Adrenal gland (tissue), 12 donors: ENCODE results near the gene PREB. TPM values are rescaled to one million over a fixed set of nuclear protein-coding genes. Genes with fewer than 3 reads are reported as not detected.
A peak's percentile ranks its signal among the peaks of the same experiment; 100 is the strongest.

Experiments
- DNase-seq, 7 donors: peaks; one replicate each; pipeline ENCODE4 v3.0.0-alpha.2; 2019 to 2020
- H3K27ac ChIP-seq, 5 donors: fragments of 200-600 bp; sonication (generic) in 4 of 5; 1 replicate in 3 of 5; 2 replicates in 2 of 5; pipeline versions ENCODE4 v1.5.1 to v1.8.0; 2016 to 2020; ENCODE audit warnings: mild to moderate bottlenecking in 1 of 5
- H3K27me3 ChIP-seq: fragments of 200-600 bp; 2 replicates; pipeline ENCODE4 v1.8.0; 2021
- H3K36me3 ChIP-seq, 2 donors: fragments of 200-600 bp; replicated peaks in 1 of 2; 1 replicate in 1 of 2; 2 replicates in 1 of 2; pipeline versions ENCODE4 v1.5.1 to v1.8.0; 2018 to 2022
- H3K4me1 ChIP-seq, 2 donors: fragments of 200-600 bp; replicated peaks in 1 of 2; 1 replicate in 1 of 2; 2 replicates in 1 of 2; pipeline versions ENCODE4 v1.5.1 to v1.8.0; 2018 to 2021
- H3K4me3 ChIP-seq, 4 donors: fragments of 200-600 bp; sonication (generic) in 3 of 4; one replicate each; pipeline ENCODE4 v1.5.1; 2016 to 2018
- H3K9me3 ChIP-seq, 3 donors: fragments of 200-600 bp; sonication (generic) in 1 of 3; replicated peaks in 1 of 3; 1 replicate in 2 of 3; 2 replicates in 1 of 3; pipeline versions ENCODE4 v1.5.1 to v1.8.0; 2016 to 2021
- POLR2A ChIP-seq, 2 donors: fragments of 450-650 bp; IDR thresholded peaks; one replicate each; pipeline ENCODE4 v1.6.1; 2017; ENCODE audit warnings: antibody characterized with exemption in 2 of 2, mild to moderate bottlenecking in 2 of 2, moderate library complexity in 1 of 2
- WGBS, 4 donors: extraction: QIAGEN DNeasy Blood & Tissue Kit in 2 of 4; methylation state at CpG; one replicate each; pipeline versions ENCODE4 v1.1.5 to v1.1.7; 2013 to 2017; 5-methylcytosine and 5-hydroxymethylcytosine counted together
- intact Hi-C, 2 donors: fragments of 100-400 bp; cut with DNase I; formaldehyde crosslinking; loops; one replicate each; pipeline versions ENCODE4 v1.14.1 to v1.15.0; 2022 to 2023
- polyA plus RNA-seq, 3 donors: library from polyadenylated mRNA; stranded (reverse); fragments of 200-250 nt in 2 of 3; fragments of 350-450 nt in 1 of 3; fragmentation: Illumina TruSeq in 1 of 3; extraction: RNeasy Lipid Tissue Mini Kit (QIAGEN cat#74804) in 1 of 3; gene quantifications; one replicate each; pipeline ENCODE4 v1.2.3, GENCODE V29; 2013 to 2014
- total RNA-seq, 9 donors: library from RNA; depleted of rRNA in 4 of 9; stranded (reverse); fragments of >200 nt in 4 of 9; fragments of 120-200 nt in 1 of 9; fragmentation: NEBNext Ultra II Directional in 1 of 9; extraction: Animal tissue kit (Norgen Biotek cat#: 25700) in 1 of 9; gene quantifications; one replicate each; pipeline versions ENCODE4 v1.1.0 to v1.2.4, GENCODE V29; 2013 to 2023
- TF ChIP-seq, protein P1 (sequence below), 6 experiments: fragments of 450-650 bp in 4 of 6; fragments of 200-600 bp in 2 of 6; sonication (generic) in 1 of 6; IDR thresholded peaks; 1 replicate in 5 of 6; 2 replicates in 1 of 6; pipeline versions ENCODE4 v1.5.1 to v1.8.0; 2016 to 2021; ENCODE audit warnings: antibody characterized with exemption in 6 of 6, mild to moderate bottlenecking in 2 of 6, moderate library complexity in 1 of 6
- donor health status: healthy with polysubstance abuse.
- donor health status: Bipolar disorder and iron deficiency.
- donor health status: DM: yes; HTN: yes; CAD: no.
- donor health status: DM: no; HTN: no; CAD: no.
- donor health status: DM: no; HTN: no; CAD: no.
- donor health status: DM: yes; HTN: yes; CAD: no.

Gene PREB
- total and polyA plus RNA-seq, 12 donors, result 44.1 to 91.5 (median 66.2) TPM

DNA sequence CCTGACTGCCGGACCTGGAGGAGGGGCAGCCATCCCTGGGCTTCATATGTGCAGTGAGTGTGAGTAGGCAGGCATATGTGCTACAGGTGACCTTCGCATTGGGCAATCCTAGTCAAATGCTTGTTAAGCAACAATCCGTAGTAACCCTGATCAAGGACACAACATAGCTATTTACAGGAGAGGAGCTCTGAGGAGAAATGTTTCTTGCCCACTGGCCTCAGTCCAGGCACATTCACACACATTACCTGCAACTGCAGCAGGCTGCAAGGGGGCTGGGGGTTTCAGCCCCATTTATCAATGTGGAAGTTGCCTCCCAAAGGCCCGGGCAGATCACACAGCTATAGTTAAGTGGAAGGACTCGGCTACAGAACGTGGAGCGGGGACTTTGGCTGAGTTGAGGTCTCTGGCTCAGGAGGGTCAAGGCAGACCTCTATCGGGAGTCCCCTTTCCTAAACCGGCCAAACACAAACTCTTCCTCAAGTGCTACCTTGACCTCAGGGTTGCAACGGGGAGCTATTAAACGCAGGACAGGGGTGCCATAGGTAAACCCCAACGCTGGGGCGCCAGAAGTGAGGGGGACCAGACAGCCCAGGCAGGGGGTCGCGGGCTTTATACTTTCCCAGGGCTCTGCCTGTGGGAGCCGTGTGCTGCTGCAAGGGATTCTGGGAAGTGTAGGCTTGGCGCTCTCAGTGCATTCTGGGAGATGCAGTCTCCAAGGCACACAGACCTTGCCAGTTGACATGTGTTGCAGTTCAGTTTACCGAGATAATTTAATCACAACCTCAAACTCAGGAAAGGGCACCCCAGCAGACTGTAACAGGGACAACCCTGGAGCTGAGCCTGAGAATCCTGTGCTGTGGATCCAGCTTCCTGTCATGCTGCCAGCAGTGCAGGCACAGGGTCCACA is 38.4 kb downstream of the PREB start:
- Histone ChIP-seq H3K27me3 (no peaks in the 10 kb centered on the region), H3K27ac (peak overlapping the region in 3 of 5 donors; percentile 52 to 78 (median 58)), H3K9me3 (no peaks in the 10 kb centered on the region), H3K36me3 (no peaks in the 10 kb centered on the region), H3K4me3 (peak overlapping the region in 2 of 4 donors; percentile 5 to 41), H3K4me1 (peaks cover 13 to 26% of the 10 kb centered on the region in 2 donors)
- DNase-seq, result peak; percentile 68 to 85 (median 76)
- intact Hi-C loops, result loop anchor here (5.0 to 10.0 kb wide), 2 partner anchors 179 to 206 kb away; partner anchors contain the start of gene DNAJC5G (in 2 of the 2)
- TF ChIP-seq, protein P1, sequence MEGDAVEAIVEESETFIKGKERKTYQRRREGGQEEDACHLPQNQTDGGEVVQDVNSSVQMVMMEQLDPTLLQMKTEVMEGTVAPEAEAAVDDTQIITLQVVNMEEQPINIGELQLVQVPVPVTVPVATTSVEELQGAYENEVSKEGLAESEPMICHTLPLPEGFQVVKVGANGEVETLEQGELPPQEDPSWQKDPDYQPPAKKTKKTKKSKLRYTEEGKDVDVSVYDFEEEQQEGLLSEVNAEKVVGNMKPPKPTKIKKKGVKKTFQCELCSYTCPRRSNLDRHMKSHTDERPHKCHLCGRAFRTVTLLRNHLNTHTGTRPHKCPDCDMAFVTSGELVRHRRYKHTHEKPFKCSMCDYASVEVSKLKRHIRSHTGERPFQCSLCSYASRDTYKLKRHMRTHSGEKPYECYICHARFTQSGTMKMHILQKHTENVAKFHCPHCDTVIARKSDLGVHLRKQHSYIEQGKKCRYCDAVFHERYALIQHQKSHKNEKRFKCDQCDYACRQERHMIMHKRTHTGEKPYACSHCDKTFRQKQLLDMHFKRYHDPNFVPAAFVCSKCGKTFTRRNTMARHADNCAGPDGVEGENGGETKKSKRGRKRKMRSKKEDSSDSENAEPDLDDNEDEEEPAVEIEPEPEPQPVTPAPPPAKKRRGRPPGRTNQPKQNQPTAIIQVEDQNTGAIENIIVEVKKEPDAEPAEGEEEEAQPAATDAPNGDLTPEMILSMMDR (IDR thresholded peaks at IDR 0.05), result no peak
- no peak for TF ChIP-seq POLR2A (IDR thresholded peaks at IDR 0.05)
- 5 to 21% (median 17%) methylated on average over 7 to 18 of the region's 18 CpGs for WGBS, 4 donors

DNA sequence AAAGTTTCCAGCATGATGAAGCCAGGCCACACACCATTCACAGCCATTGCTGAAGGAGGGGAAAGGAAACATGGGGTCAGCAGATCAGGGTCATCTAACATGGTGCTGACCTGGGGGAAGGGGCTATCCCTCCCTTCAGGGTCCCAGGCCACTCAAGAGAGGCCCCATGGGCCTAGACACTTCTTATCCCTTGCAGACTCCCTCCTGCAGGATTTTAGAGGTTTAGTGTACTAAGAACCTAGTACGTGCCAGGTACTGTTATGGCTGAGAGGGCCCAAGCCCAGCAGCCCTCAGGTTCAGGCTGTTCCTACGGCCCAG is 39.0 kb downstream of the PREB start:
- Histone ChIP-seq H3K4me3 (no peak overlapping the region), H3K27ac (peak overlapping the region in 3 of 5 donors; percentile 52 to 78 (median 58)), H3K4me1 (peaks cover 13 to 26% of the 10 kb centered on the region in 2 donors), H3K36me3 (no peaks in the 10 kb centered on the region), H3K27me3 (no peaks in the 10 kb centered on the region), H3K9me3 (no peaks in the 10 kb centered on the region)
- intact Hi-C loops, result loop anchor here (5.0 to 10.0 kb wide), 2 partner anchors 179 to 207 kb away; partner anchors contain the start of gene DNAJC5G (in 2 of the 2)
- WGBS, 4 donors, result 65 to 83% (median 70%) methylated on average over 2 of the region's 2 CpGs; no CpG with 5 or more reads in 1 of the 4 donors
- TF ChIP-seq, protein P1 (IDR thresholded peaks at IDR 0.05), result no peak
- no peak for TF ChIP-seq POLR2A (IDR thresholded peaks at IDR 0.05)
- DNase-seq, result no peak

DNA sequence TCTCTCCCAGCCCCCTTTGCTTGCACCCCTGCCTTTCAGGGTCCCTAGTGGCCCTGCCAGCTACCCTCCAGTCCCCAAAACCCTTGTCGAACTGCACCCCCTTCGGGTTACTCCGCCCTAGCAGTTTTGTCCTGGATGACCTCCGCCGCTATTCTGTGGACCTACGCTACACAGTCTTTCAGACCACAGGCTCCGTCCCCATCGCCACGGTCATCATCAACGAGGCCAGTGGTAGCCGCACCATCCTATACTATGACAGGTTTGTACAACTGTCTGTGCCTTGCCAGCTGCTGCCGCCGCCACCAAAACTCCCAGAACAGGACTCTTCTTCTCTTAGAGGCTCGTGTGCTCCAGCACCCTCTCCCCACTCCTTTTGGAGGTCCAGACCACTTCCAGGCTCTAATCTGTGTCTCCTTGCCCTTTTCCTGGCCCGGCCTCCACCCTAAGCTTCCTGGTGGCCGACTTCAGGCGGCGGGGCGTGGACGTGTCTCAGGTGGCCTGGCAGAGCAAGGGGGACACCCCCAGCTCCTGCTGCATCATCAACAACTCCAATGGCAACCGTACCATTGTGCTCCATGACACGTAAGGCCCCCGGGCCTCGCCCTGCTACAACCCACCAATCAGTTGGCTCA is 40.0 kb downstream of the PREB start:
- intact Hi-C loops, result loop anchor here (10.0 kb wide), 1 partner anchor 180 kb away; the partner anchor contains the start of gene DNAJC5G (in 2 of the 2)
- no peaks in the 10 kb centered on the region for H3K36me3 ChIP-seq
- H3K9me3 ChIP-seq, result no peaks in the 10 kb centered on the region
- H3K4me1 ChIP-seq, result peaks cover 13 to 26% of the 10 kb centered on the region in 2 donors
- 93 to 95% (median 95%) methylated on average over 21 to 24 of the region's 24 CpGs for WGBS, 4 donors
- no peak overlapping the region for H3K27ac ChIP-seq
- H3K4me3 ChIP-seq, result no peak overlapping the region
- DNase-seq, result peak in 1 of 7 donors; percentile 26
- TF ChIP-seq, protein P1 (IDR thresholded peaks at IDR 0.05), result no peak
- no peak for TF ChIP-seq POLR2A (IDR thresholded peaks at IDR 0.05)
- H3K27me3 ChIP-seq, result no peaks in the 10 kb centered on the region
